Right renal pelvis (tissue), 4 donors: ENCODE results near the gene TEX53. TPM values are rescaled to one million over a fixed set of nuclear protein-coding genes. Genes with fewer than 3 reads are reported as not detected.

Source experiments
- DNase-seq, 4 donors: peaks; one replicate each; pipeline ENCODE4 v3.0.0-alpha.2; 2013; ENCODE audit warnings: low read depth in 4 of 4, low spot score in 3 of 4, missing footprints in 1 of 4
- polyA plus RNA-seq, 4 donors: library from polyadenylated mRNA; unstranded; fragments of 120-200 nt; gene quantifications; one replicate each; pipeline ENCODE4 v1.2.1, GENCODE V29; 2013; ENCODE audit not compliant: insufficient read length in 4 of 4

TEX53 gene
- polyA plus RNA-seq, result not detected

GRCh38 chr9:114657705-114658104, at the start of gene TEX53:
TEX53 (minus strand) TSS chr9:114657805; CDS start chr9:114657774, 31 bp downstream.
- DNase-seq, result no peak

DNA sequence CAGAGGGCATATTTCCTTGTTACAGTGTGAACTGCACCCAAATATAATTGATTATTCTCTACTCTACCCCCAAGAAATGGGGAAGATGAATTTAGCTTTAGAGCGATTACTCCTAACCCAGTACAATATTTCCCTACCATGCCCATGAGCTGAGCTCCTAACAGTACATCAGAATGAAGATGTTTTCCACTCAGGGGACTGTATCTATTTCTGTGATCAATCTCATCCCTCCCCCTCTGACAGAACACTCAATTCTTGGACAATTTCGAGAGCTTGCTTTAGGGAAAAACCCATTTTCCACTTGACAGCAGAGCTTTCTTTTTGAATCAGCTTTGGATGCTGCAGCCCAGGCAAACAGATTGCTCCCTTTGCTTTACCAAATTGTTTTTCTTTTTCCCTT, 49.1 kb upstream of the TEX53 start:
- no peak for DNase-seq

DNA sequence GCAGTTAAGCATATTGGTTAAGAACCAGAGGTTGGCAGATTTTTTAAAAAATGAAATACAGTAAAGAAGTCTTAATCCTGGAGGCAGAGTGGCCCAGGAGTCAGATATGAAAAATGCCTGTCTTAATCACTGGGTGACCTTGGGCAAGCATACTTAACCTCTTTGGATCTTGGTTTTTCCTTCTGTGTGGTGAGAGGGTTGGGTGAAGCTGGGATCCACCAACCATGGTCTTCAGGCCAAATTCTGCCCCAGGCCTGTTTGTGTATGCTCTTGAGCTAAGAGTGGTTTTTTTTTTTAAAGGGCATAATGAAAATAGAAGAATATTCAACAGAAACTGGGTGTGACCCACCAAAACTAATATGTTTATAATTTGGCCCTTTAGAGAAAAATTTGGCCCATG, 44.4 kb upstream of the TEX53 start:
- DNase-seq, result no peak

DNA sequence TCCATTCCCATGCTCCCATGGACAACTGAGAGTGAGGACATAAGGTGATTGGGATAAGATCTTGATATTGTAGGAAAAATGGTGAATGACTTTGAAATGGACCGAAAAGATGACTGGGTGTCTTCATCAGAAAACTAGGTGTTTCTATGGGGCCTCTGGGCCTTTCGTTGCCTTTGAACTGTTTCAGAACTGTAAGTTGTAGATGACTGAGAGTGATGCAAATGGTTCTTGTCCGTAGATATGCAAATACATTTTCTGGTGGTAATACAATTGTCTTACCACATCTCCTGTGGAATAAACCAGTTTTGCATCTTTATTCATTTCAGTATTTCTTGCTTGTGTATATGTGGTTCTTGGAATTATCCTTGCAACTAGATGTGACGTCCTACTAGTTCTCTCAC, 40.3 kb upstream of the TEX53 start:
- DNase-seq, result no peak

GRCh38 chr9:114696814-114697544, 39.4 kb upstream of the TEX53 start:
- no peak for DNase-seq

GRCh38 chr9:114695948-114696347, 38.3 kb upstream of the TEX53 start:
- DNase-seq, result no peak

GRCh38 chr9:114694719-114695269, 37.2 kb upstream of the TEX53 start:
- no peak for DNase-seq

DNA sequence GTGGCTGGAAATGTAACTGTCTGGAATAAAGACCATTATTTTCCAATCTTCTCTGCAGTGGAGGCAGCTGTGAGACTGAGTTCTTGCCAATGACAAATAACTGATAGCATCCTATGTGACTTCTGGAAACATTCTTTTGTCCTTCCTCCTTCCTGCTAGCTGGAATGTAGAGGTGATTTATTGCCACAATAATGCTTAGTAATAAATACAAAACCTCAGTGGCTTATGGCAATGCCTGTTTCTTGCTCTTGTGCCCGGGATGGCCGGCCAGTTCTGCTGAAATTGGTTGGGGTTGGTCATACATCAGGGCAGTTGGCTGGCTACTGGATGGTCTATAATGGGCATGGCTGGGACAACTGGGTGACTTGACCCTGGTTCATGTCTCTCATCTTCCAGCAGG, 36.5 kb upstream of the TEX53 start:
- DNase-seq, result no peak

- DNase-seq, result no peak
Measured at GRCh38 chr9:114693248-114693855, 35.7 kb upstream of the TEX53 start.

GRCh38 chr9:114691956-114692295, 34.3 kb upstream of the TEX53 start:
- no peak for DNase-seq

GRCh38 chr9:114691046-114691955, 33.7 kb upstream of the TEX53 start:
- no peak for DNase-seq

GRCh38 chr9:114690308-114690707, 32.7 kb upstream of the TEX53 start:
- DNase-seq, result no peak

GRCh38 chr9:114689813-114690212, 32.2 kb upstream of the TEX53 start:
- DNase-seq, result no peak

DNA sequence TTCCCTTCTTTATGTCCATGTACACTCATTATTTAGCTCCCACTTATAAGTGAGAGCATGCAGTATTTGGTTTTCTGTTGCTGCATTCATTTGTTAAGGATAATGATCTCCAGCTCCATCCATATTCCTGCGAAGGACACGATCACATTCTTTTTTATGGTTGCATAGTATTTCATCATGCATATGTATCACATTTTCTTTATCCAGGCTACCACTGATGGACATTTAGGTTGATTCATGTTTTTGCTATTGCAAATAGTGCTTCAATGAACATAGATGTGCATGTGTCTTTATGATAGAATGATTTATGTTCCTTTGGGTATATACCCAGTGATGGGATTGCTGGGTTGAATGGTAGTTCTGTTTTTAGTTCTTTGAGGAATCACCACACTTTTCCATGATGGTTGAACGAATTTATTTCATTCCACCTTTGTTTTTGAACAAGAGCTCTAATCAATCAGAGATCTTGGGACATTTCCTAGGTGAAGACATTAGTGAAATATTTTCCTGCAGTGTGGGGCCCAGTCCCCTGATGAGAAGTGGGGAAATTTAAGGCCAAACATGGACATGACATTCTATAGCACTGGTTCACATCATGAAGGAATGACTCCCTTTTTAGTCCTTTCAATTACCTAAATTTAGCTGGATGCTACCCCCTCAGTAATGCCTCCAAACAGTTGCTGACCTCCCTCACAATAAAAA, 31.5 kb upstream of the TEX53 start:
- no peak for DNase-seq

GRCh38 chr9:114688379-114688778, 30.8 kb upstream of the TEX53 start:
- DNase-seq, result no peak

GRCh38 chr9:114687034-114687433, 29.4 kb upstream of the TEX53 start:
- DNase-seq, result no peak

- no peak for DNase-seq
Measured at GRCh38 chr9:114685951-114686350, 28.3 kb upstream of the TEX53 start.

DNA sequence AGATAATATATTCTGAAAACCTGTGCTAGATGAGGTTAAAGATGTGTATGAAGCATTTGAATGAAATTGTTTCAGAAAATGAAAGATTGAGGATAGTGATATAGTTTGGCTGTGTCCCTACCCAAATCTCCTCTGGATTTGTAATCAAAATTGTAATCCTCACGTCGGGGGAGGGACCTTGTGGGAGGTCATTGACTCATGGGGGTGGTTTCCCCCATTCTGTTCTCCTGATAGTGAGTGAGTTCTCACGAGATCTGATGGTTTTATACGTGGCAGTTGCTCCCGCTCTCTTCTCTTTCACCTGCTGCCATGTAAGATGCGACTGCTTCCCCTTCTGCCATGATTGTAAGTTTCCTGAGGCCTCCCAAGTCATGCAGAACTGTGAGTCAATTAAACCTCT, 26.4 kb upstream of the TEX53 start:
- no peak for DNase-seq

DNA sequence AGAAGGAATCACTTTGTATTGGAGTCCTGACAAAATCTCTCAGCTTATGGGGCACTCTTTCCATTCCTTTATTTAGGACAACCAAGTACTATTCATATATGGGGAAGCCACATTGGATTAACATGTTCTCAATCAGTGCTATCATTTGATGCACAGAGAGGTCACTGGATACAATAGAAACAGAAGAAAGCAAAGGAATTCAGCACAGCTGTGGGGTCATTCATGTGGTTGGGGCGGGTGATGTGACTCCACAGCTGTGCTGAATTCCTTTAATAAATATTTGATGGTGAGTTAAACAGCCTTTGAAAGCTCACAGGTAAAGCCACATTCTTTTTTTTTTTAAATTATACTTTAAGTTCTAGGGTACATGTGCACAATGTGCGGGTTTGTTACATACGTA, 25.2 kb upstream of the TEX53 start:
- no peak for DNase-seq

DNA sequence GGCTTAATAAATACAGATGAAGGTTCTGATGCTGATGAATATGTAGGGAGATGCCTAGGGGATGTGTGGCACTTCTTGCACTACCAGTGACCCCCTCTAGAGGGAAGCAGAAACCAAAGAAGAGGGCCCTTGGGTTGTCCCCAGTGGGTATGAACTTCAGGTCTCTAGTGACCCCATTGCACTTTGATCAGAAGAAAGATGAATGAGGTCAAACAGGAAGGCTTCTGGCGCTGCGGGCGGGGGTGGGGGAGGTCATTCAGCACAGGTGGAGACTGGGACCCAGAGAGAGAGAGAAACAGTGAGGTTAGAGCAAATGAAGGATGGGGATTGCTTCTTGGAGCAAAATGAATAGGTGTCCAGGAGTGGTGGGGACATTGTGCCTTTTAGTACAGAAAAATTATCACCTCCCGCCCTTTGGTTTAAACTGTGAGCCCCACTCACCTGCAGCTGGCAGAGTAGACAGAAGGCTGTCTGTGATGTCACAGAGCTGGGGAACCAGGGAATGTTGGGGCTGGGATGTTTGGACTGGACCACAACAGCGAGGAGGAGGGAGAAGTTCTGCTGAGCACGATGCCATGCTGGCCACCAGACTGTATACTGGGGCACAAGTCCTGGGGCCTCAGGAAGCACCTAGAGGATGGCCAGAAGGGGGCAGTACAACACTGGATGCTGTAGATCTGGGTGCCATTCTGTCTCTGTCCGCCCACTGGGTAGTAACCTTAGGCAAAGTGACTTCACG, 24.2 kb upstream of the TEX53 start, which contains the start of gene TEX48:
TEX48 (minus strand) TSS at position 599 of the 739 bp plus-strand sequence. CDS start 10,469 bp downstream, outside the sequence.
- DNase-seq, result peak in 2 of 4 donors; percentile 13 to 24
